ENCODE results near the gene LINC00305.

- no peak for TF ChIP-seq CTCF (IDR thresholded peaks at IDR 0.05; ENCODE audit: poor library complexity, severe bottlenecking)
- TF ChIP-seq TAF1 (IDR thresholded peaks at IDR 0.05; ENCODE audit: low read depth): no peak
- TF ChIP-seq EZH2 (IDR thresholded peaks at IDR 0.05; ENCODE audit: borderline replicate concordance, insufficient read depth, low read length, poor library complexity, severe bottlenecking): no peak
- TF ChIP-seq REST (IDR thresholded peaks at IDR 0.05; ENCODE audit: borderline replicate concordance): no peak
- no peak for TF ChIP-seq RAD21 (conservative IDR thresholded peaks at IDR 0.05)
- no peak for TF ChIP-seq POLR2AphosphoS5 (IDR thresholded peaks at IDR 0.05)
These were observed 66.4 kb downstream of the LINC00305 start for GRCh38 chr18:64082513-64082912.
